NCI-H1417 (cell line): ENCODE results near the gene GGCT.
A peak's percentile ranks its signal among the peaks of the same experiment; 100 is the strongest.

Experiments
- DNase-seq, 3 experiments: peaks; one replicate each; lab custom pipeline; 2025; lab: John Stamatoyannopoulos, UW

Gene GGCT

DNA sequence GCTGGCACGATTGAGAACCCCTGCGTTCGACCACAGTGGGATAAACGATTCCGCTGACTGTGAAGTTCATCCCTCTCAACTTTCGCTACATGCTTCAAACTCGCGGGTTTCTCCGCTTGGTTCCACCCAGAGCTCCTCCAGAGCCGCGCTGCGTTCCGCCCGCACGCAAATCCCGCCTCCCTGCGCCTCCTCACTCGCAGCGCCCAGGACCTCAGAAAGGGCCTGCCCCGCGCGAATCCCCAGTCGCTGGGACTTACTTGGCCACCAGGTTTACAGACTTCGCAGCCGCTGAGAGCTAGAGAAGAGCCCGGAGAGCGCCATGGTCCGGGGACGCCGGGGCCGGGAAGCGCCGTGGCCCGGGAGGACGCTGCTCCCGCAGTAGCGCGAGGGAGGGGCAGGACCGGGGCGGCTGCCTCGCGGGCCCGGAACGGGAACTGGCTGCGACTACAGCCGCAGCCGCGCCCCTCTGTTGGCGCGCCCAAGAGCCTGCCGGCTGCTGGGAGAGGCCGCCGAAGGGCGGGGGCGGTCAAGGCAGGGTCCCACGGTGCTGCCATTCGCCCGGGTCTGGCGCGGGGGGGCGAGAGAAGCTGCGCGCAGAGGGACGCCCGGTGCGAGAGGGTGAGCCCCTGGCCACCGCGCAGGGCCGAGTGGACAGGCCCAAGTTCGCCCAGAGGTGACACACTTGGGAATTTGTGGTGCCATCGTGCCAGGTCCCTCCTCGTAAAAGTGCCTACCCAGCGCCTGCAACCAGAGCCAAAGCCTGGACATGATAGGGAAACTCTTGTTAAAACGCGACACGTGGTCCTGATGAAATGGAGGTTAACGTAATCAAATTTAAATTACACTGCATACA is 26.1 kb downstream of the GGCT start, which contains the start of gene NOD1:
Gene NOD1, minus strand, starts transcription at position 436 of the 853 bp plus-strand sequence. CDS start 21,863 bp downstream, outside the sequence.
- peak; percentile 63 to 89 (median 85) for DNase-seq

GRCh38 chr7:30476459-30477145 is 28.0 kb downstream of the GGCT start:
- DNase-seq, result peak; percentile 52 to 94 (median 86)

- DNase-seq, result no peak
Measured at GRCh38 chr7:30475580-30475979, 29.0 kb downstream of the GGCT start.

GRCh38 chr7:30474893-30475292 is 29.7 kb downstream of the GGCT start:
- DNase-seq, result no peak

DNA sequence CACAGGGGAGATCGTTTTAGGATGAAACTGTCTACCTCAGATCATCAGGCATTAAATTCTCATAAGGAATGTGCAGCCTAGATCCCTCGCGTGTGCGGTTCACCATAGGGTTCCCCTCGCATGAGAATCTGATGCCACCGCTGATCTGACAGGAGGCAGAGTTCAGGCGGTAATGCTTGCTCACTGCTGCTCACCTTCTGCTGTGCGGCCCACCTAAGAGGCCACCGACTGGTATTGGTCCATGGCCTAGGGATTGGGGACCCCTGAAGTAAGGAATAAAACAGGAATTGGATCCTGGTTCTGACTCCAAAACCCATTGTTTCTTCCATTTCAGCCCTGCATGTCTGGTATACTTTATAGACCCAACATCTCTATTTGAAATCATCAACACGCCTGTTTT is 30.1 kb downstream of the GGCT start:
- no peak for DNase-seq

DNA sequence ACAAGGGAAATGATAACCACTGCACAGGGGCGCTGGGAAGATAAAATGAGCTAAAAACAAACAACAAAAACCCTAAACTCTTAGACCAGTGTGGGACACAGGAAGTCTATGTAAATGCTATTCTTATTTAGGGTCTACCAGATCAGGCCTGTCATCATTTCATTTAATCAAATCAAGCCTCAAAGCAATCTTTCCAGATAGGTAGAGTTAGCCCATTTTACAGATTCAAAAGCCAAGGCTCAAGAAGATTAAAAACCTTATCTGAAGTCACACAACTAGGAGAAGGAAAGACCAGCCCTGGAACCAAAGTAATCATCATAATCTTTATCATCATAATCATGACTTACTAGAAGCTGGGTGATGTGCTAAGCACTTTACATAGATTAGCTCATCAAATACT is 30.7 kb downstream of the GGCT start:
- DNase-seq, result no peak

DNA sequence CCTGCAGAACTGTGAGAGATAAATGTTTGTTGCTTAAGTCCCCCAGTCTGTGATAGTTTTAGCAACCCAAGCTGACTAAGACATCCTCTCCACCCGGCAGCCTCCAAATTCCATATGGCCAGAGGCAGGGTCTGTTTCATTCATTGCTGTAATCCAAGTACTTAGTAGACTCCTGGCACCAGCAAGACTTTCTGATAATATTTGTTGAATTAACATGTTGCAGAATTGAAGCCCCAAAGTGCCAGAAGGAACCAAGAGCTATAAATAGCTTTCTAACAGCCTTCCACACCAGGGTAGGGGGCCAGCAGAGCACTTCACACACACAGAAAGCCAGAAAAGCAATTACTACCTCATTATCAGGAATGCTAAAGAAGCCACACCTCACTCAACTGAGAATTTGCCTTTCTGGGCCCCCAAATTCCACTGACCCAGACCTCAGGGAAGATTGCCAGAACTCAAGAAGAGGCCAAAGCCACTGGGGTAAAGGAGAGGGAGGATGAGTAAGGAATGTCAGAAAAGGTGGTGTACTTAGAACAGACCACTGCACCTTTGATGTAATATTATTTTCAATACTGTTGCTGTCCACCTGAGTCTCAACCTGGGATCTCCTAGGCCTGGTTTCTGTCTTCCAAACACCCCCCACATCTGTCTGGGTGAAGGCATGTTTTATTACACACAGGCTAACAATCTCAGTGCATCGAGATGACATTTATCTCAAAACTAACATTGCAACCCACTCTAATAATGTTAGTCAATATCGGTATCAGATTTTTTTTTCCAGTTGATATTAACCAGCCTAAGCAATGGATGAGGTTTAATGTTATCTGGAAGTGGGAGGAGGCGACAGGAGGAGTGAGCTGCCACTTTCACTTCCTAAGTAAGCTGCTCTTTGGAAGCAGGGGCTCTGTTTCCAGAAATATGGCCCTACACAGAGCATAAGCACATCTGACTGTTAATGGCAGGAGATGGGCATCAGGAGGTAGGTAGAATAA is 31.5 kb downstream of the GGCT start:
- no peak for DNase-seq

DNA sequence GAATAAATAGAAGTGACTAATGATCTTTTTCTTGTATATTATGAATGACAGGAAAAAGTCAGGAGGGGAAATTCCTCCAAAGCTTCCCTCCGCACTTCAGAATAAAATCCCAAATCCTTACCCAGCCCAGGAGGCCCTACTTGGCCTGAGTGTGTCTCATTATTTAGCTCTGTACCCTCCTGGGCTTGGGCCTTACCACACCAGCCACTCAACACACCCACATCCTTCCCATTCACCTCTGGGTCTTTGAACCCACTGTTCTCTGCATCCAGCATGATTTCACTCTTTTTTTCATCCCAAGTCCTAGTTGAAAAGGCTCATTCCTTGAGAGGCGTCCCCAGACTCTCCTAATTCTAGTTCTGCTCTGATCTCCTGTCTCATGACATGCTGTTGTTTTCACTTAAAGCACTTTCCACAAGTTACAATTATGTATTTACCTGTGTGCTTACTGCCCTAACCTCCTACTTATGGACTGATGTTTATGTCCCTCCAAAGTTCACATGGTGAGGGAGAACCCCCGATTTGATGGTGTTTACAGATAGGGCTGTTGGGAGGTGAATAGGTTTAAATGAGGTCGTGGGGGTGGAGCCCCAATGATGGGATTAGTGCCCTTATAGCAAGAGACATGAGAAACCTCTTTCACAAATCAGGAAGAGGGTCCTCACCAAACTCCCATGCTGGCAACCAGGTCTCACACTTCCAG is 32.4 kb downstream of the GGCT start:
- no peak for DNase-seq

GRCh38 chr7:30471205-30471604 is 33.4 kb downstream of the GGCT start:
- no peak for DNase-seq

- peak; percentile 42 to 84 (median 82) for DNase-seq
Measured at GRCh38 chr7:30470771-30471170, 33.9 kb downstream of the GGCT start.

DNA sequence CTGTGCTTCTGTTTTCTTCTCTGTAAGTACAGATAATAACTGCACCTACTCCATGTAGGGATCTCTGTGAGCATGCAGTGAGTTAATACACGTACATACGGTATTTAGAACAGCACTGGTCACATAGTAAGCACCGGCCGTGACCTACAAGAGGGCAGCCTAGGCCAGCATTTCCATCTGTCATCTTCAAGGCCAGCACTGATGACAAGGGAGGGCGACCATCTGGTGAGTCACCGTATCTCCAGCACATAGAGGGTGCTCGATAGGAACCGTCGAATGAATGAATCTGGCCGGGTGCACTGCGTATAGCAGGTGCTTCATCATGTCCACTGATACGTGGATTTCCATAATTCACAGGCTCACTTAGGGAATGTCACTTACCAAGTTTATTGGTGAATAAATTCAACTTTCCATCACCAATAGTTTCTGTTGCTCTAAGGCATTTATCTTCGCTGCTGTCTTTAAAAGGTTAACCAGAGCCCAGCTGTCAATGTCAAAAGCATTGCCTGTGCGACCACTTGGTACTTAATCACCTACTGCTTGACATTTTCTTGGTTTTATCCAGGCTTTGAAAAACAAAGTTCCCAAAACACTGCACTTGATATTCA is 34.4 kb downstream of the GGCT start:
- DNase-seq, result peak in 1 of 3 experiments; percentile 64

DNA sequence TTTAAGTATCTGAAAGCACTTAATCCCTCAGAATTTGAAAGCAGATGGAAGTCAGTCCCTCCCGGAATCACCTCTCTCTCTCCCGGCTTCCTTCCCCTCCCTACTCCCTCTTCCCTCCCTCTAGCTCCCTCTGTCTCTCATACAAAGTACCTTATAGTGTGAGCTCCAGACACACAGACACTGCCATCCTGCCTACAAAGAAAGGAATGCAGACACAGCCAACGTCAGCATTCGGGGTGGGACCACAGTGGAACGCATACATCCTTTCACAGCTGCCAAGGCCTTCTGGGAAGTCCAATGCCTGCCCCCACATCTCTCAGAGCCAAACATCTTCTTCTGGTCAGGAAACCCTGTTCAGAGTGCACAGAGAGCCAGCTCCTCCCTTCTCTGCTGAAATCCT is 35.3 kb downstream of the GGCT start:
- DNase-seq, result no peak

- DNase-seq, result no peak
Measured at GRCh38 chr7:30468791-30469190, 35.8 kb downstream of the GGCT start.

DNA sequence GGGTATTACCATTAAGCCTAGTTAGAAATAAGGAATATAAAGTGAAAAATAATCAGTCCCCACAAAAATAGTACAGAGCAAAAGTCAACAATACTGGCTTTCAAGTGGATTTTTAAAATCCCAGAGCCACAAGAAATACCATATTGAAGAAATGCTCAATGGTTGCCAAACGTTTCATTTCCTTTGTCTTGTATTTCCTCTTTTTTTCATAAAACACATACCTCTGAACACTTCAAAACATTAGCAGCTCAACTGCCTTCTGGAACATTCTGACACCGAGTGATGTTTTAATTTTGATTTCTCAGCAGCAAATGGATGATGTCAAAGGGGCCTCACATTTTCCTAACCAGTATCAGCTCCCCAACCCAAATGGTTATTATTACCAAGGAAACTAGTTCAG is 36.6 kb downstream of the GGCT start:
- DNase-seq, result no peak

DNA sequence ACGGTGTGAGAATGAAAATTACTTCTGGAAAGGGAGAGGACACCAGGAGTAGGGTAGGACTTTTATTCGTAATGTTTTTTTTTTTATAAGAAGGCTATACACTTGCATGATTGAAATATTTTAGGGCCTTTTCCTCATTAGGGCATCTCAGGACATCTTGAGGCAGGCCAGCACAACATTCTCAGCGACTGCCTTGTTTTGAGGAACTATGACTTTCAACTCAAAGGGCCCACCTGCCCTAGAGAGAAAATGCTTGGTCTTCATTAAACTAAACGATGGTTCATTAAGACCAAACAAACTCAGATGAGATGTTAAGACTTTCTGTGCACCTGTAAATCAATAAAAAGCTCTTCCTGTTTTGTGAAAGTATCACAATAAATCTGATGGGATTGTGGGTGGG is 37.4 kb downstream of the GGCT start:
- DNase-seq, result no peak

DNA sequence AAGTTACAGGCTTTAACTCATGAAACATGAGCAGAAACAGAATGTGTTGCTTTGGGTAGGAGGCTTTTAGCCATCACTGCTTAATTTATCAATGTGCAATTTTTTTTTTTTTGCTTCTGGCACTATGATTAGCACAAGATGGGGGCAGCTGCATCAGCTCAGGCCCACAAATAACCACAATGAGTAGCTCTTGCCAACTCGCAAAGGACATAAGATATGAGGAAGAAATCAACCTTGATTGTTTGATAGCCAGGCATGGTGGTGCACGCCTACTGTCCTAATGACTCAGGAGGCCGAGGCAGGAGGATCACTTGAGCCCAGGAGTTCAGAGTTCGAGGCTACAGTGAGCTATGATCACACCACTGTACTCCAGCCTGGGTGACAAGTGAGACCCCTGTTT is 38.4 kb downstream of the GGCT start:
- DNase-seq, result no peak

DNA sequence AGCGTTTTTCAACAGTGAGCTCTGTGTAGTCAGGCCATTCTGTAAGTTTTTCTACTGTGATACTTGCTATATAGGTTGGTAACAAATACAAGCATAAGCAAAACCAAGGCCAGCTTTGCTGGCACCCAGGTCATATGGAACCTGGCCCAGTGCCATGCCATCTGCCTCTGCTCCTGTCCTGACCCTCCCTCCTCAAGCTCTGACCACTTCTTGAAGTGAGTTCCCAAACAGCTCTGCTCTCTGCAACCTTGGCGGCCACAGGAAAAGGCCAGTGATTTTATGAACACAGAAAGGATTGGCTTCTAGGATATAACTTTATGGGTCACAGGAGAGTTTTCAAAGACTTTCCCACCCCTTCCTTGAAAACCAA is 38.8 kb downstream of the GGCT start:
- peak in 1 of 3 experiments; percentile 29 for DNase-seq

- DNase-seq, result peak in 1 of 3 experiments; percentile 56
Measured at GRCh38 chr7:30465046-30465810, 39.4 kb downstream of the GGCT start.

GRCh38 chr7:30464231-30464671 is 40.4 kb downstream of the GGCT start:
- no peak for DNase-seq
